ENCODE data around the gene ERCC6L. TPM values are rescaled to one million over a fixed set of nuclear protein-coding genes. Genes with fewer than 3 reads are reported as not detected.

Gene ERCC6L
- total and polyA plus RNA-seq, 2 of the 13 experiments (the other 11 are each of a cell fraction or from before 2014, with no cell fraction given), result 0.86 to 9.5 TPM

GRCh38 chrX:72274526-72274925, 35.7 kb upstream of the ERCC6L start:
- H3K4me3 ChIP-seq (replicated peaks in 1 of 3; ENCODE audit: insufficient read depth in 1 of 3, low read depth in 2 of 3, low read length in 3 of 3), result peak overlapping the region in 1 of 3 experiments; percentile 80; a peak in 2 of 6 replicates
- no peaks in the 10 kb centered on the region for H3K9me3 ChIP-seq (ENCODE audit: low read length)
- peaks cover 28% of the 10 kb centered on the region for H3K79me2 ChIP-seq (ENCODE audit: insufficient read depth, low read length)
- H3K27ac ChIP-seq (ENCODE audit: extremely low read length, insufficient read depth, low read length), result no peak overlapping the region
- DNase-seq (ENCODE audit: low spot score) (no peak), ATAC-seq (no peak), FAIRE-seq (no peak)
- H3K4me1 ChIP-seq (ENCODE audit: insufficient read depth, low read length), result peaks cover 35% of the 10 kb centered on the region
- peaks cover 3 to 36% of the 10 kb centered on the region in 2 experiments for H3K36me3 ChIP-seq (replicated peaks in 1 of 2; ENCODE audit: control insufficient read depth in 1 of 2, insufficient read depth in 2 of 2, low read length in 2 of 2)
- BruUV-seq (replicated peaks), result no TSS peak
- no peak overlapping the region for H2AFZ ChIP-seq (ENCODE audit: low read length)
- H3K4me2 ChIP-seq (ENCODE audit: low read depth, low read length), result peak overlapping the region; percentile 67
- H4K20me1 ChIP-seq (ENCODE audit: insufficient read depth, low read length), result peaks cover 20% of the 10 kb centered on the region; the same call in 1 of the 2 replicates
- ChIA-PET CTCF (ENCODE audit: low intra/inter-chr PET ratio, low total read pairs) (no interaction called here), POLR2A (no interaction called here)
- in situ Hi-C loops (cut with HindIII; ENCODE audit: extremely low pct_ligation_motif_present, low pct_unique_long_range_greater_than_20kb), result no loop called here
- intact Hi-C loops (cut with micrococcal nuclease; ENCODE audit: unreplicated experiment), result no loop called here
- H3K27me3 ChIP-seq (ENCODE audit: control insufficient read depth in 1 of 2, insufficient read depth in 2 of 2, low read length in 2 of 2), result peaks cover 0 to 1% of the 10 kb centered on the region in 2 experiments; a peak in 1 of 5 replicates
- TF ChIP-seq ZNF790 (CRISPR knock-in tag; IDR thresholded peaks at IDR 0.05; ENCODE audit: borderline replicate concordance) (no peak), ZNF263 (CRISPR knock-in tag; IDR thresholded peaks at IDR 0.05) (no peak)
- 84% methylated on average over 5 of the region's 5 CpGs for WGBS (ENCODE audit: low lambda C conversion rate)
- H3K9ac ChIP-seq (ENCODE audit: insufficient read depth, low read depth, low read length), result no peak overlapping the region

- 97% methylated on average over 5 of the region's 6 CpGs for WGBS (ENCODE audit: low lambda C conversion rate)
- no peak overlapping the region for H3K27ac ChIP-seq (ENCODE audit: extremely low read length, insufficient read depth, low read length)
- H3K36me3 ChIP-seq (replicated peaks in 1 of 2; ENCODE audit: control insufficient read depth in 1 of 2, insufficient read depth in 2 of 2, low read length in 2 of 2), result peaks cover 3 to 36% of the 10 kb centered on the region in 2 experiments
- ChIA-PET CTCF (ENCODE audit: low intra/inter-chr PET ratio, low total read pairs) (no interaction called here), POLR2A (no interaction called here)
- no peak overlapping the region for H3K4me2 ChIP-seq (ENCODE audit: low read depth, low read length)
- BruUV-seq (replicated peaks), result no TSS peak
- in situ Hi-C loops (cut with HindIII; ENCODE audit: extremely low pct_ligation_motif_present, low pct_unique_long_range_greater_than_20kb), result no loop called here
- H4K20me1 ChIP-seq (ENCODE audit: insufficient read depth, low read length), result peaks cover 20% of the 10 kb centered on the region; the same call in 1 of the 2 replicates
- H3K4me3 ChIP-seq (replicated peaks in 1 of 3; ENCODE audit: insufficient read depth in 1 of 3, low read depth in 2 of 3, low read length in 3 of 3), result no peak overlapping the region
- no peak overlapping the region for H2AFZ ChIP-seq (ENCODE audit: low read length)
- no peak overlapping the region for H3K9ac ChIP-seq (ENCODE audit: insufficient read depth, low read depth, low read length)
- intact Hi-C loops (cut with micrococcal nuclease; ENCODE audit: unreplicated experiment), result no loop called here
- peaks cover 35% of the 10 kb centered on the region for H3K4me1 ChIP-seq (ENCODE audit: insufficient read depth, low read length)
- H3K9me3 ChIP-seq (ENCODE audit: low read length), result no peaks in the 10 kb centered on the region
- peaks cover 28% of the 10 kb centered on the region for H3K79me2 ChIP-seq (ENCODE audit: insufficient read depth, low read length)
- TF ChIP-seq POLR2A (IDR thresholded peaks at IDR 0.05; ENCODE audit: insufficient read depth in 1 of 2, low read depth in 2 of 2, low read length in 2 of 2) (0 out of 4 replicates have a peak, but pooled peaks of 1 of the 2 experiments have one; percentile 7), FOXK2 (IDR thresholded peaks at IDR 0.05) (no peak), IRF2 (CRISPR knock-in tag; IDR thresholded peaks at IDR 0.05) (no peak)
- DNase-seq (ENCODE audit: low spot score), result no peak
- no peak for ATAC-seq
- no peak for FAIRE-seq
- H3K27me3 ChIP-seq (ENCODE audit: control insufficient read depth in 1 of 2, insufficient read depth in 2 of 2, low read length in 2 of 2), result peaks cover 0 to 1% of the 10 kb centered on the region in 2 experiments; a peak in 1 of 5 replicates
These were observed 34.9 kb upstream of the ERCC6L start for GRCh38 chrX:72273718-72274117.

Data from HepG2 (cell line).